HG02571 (cell line): ENCODE measurements around the gene SLC35F6.

ENCODE experiments used
- ATAC-seq: cut with Tn5 transposase; IDR thresholded peaks from one replicate; pipeline ENCODE4 v1.9.1; 2021; ENCODE audit warnings: mild to moderate bottlenecking, moderate library complexity; ENCODE audit not compliant: unreplicated experiment

SLC35F6 gene

GRCh38 chr2:26764078-26764887 is at the start of gene SLC35F6:
Gene SLC35F6, plus strand, starts transcription at chr2:26764284. Its CDS starts 66 bp downstream, at chr2:26764350.
- peak; percentile 85 for ATAC-seq

- ATAC-seq: no peak
These were observed 48.4 kb upstream of the SLC35F6 start for GRCh38 chr2:26715528-26716270.

GRCh38 chr2:26716340-26716739 is 47.7 kb upstream of the SLC35F6 start:
- ATAC-seq: no peak

GRCh38 chr2:26716769-26717168 is 47.3 kb upstream of the SLC35F6 start:
- no peak for ATAC-seq

- no peak for ATAC-seq
These were observed 46.7 kb upstream of the SLC35F6 start for GRCh38 chr2:26717362-26717761.

- ATAC-seq: no peak
These were observed 45.0 kb upstream of the SLC35F6 start for GRCh38 chr2:26718949-26719686.

- no peak for ATAC-seq
These were observed 43.6 kb upstream of the SLC35F6 start for GRCh38 chr2:26720322-26721114.

- ATAC-seq: no peak
These were observed 42.7 kb upstream of the SLC35F6 start for GRCh38 chr2:26721115-26722032.

GRCh38 chr2:26722328-26722727 is 41.8 kb upstream of the SLC35F6 start:
- ATAC-seq: no peak

- no peak for ATAC-seq
These were observed 41.2 kb upstream of the SLC35F6 start for GRCh38 chr2:26722911-26723310.

GRCh38 chr2:26723475-26723874 is 40.6 kb upstream of the SLC35F6 start:
- ATAC-seq: no peak

- no peak for ATAC-seq
These were observed 39.9 kb upstream of the SLC35F6 start for GRCh38 chr2:26723991-26724750.

GRCh38 chr2:26724784-26725520 is 39.1 kb upstream of the SLC35F6 start:
- ATAC-seq: no peak

- no peak for ATAC-seq
These were observed 38.6 kb upstream of the SLC35F6 start for GRCh38 chr2:26725521-26725820.

GRCh38 chr2:26726228-26726627 is 37.9 kb upstream of the SLC35F6 start:
- ATAC-seq: no peak

GRCh38 chr2:26727641-26728561 is 36.2 kb upstream of the SLC35F6 start:
- no peak for ATAC-seq

- no peak for ATAC-seq
These were observed 34.8 kb upstream of the SLC35F6 start for GRCh38 chr2:26729311-26729710.
